Fibroblast of skin of right quadriceps (primary cell): ENCODE data around the gene ADAMTS7.

Experiments used
- DNase-seq: peaks from one replicate; pipeline ENCODE4 v3.0.0-alpha.2; 2013

The ADAMTS7 gene

DNA sequence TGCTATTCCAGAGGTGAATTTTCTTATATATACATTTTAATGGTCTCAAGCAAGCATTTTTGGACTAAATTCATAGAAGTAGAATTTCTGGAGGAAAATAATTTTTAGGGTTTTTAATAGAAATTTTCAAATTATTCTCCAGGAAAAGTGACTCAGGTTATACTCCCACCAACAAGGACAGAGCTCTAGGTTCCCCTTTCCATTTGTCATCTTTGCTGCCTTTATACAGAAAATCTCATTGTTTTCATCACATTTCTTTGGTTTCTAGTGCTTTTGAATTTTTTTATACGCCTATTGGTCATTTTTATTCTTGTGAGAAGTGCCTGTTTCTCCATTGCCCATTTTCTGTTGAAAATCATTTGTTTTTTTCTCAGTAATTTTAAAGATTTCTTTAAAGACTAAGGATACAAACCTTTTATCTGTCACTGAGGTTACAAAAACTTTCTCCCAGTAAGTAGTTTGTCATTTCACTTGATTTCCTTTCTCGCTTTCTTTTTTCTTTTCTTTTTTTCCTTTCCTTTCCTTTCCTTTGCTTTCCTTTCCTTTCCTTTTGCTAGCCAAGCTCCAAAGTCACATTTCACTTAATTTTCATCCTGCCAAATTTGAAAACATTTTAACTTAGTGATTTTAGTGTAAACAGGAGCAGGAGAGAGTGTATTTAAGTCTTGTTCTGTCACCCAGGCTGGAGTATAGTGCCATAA is 93.2 kb downstream of the ADAMTS7 start:
- no peak for DNase-seq

DNA sequence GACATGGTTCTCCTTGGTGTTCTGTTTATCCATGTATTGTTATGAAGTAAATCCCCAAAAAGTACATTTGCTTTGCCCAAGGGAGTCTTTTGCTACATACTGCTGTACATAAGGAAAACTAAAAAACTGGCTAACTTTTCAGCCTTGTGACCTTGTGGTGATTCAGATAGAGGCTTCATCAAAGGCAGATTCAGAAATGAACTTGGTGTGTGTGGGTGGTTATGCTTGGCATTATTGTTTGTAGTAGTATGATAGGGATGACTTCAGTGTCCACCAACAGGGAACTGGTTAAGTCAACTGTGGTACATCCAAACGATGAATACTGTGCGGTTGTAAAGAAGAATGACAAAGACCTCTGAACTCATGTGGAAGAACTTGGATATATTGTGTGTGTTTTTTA is 94.6 kb downstream of the ADAMTS7 start:
- no peak for DNase-seq

DNA sequence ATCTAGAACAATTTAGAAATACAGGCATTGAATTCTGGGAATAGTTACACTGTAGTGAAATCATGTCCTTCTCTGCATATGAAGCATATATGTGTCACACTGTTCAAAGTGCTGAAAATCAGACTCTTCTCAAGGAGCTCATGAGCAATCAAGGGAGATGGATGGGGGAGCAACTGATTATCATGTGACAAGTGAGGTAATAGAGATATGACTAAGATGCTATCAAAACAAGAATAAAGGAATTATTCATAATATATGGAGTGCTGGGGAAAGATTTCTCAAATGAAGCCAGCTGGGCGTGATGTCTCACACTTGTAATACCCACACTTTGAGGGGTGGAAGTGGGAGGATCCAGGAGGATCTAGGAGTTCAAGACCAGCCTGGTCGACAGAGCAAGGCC is 95.3 kb downstream of the ADAMTS7 start:
- peak; percentile 70 for DNase-seq

DNA sequence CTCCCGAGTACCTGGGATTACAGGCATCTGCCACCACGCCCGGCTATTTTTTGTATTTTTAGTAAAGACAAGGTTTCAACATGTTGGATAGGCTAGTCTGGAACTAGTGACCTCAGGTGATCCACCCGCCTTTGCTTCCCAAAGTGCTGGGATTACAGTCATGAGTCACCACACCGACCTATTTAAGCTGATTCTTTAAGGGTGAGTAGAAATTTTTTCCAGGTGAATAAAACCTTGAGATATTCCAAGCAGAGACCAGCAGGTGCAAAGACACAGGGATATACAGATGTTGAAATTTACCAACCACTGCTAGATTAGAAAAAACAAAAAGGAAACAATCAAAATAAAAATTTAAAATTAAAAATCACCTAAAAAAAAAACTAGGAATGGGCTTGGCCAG is 95.8 kb downstream of the ADAMTS7 start:
- DNase-seq = no peak

DNA sequence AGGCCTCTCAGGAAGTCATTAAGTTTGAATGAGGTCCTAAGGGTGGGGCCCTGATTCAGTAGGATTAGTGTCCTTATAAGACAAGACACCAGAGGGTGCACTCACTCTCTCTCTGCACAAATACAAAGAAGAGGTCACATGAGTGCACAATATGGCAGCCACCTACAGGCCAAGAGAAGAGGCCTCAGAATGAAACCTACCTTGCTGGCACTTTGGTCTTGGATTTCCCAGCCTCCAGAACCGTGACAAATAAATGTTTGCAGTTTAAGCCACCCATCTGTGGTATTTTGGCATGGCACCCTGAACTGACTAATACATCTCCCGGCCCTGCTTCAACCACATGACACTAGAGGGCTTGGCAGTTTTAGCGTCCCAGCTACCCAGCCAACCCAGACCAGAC is 96.4 kb downstream of the ADAMTS7 start:
- DNase-seq = no peak

DNA sequence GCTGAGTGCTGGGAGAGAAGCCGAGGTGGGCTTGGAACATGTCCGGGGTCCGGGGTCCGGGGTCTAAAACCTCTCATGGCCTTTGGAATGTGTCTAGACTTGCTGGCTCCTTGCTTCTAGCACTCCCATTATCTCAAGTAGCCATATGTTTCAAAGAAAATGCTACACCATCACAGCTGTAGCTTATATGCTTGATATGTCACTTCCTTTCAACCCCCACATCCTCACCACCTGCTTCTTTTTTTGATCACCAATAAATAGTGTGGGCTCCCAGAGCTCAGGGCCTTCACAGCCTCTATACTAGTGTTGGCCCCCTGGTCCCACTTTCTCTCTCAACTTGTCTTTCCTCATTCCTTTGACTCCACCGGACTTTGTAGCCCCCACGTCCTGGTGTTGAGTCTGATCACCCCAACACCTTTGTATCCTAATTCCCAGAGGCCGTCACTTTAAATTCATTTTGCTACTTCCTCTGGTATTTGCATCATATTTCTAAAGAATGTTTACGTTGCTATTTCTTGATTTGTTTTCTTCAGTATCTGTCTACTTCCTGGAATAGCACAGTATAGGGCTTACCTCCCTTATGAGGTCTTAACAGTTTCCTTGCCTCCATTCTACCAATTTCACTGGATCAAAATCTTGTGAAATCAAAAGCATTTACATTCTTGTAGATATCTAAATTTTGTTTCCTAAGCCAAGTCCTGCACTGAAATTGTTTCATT is 98.3 kb downstream of the ADAMTS7 start:
- no peak for DNase-seq

DNA sequence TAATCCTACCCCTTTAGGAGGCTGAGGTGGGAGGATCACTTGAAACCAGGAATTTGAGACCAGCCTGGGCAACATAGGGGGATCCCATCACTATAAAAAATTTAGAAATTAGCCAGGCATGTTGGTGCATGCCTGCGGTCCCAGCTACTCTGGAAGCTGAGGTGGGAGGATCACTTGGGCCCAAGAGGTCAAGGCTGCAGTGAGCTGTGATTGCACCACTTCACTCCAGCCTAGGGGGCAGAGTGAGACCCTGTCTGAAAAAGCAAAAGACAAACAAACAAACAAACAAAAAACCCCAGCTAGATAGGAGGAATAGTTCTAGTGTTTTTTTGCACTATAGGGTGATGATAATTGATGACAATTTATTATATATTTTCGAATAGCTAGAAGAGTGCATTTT is 99.6 kb downstream of the ADAMTS7 start:
- no peak for DNase-seq

DNA sequence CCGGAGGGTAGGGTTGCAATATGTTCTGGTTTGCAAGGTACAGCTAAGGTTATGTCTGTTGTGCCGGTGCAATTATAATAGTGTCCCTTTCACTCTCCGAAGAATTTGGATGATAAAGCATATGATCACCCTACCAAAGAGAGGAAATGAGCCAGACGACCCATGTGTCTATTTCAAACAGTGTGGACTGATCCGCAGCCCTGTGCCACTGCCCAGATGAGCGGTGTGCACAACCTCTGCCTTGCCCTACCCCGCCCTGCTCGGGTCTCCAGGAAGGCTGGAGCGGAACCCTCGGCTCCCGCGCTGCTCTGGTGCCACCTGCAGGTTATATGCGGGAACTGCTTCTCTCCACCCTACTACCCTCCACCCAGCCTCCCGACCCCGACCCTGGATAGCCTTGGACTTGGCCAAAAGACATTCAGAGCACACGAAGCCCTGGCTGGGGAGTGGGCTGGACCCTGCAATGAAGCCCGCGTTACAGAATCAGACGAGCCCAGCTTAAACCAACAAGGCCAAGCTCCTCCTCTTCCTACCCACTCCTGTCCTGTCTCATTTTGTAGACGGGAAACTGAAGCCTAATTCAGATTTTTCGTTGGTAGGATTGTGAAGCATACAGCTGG is 101.9 kb downstream of the ADAMTS7 start:
- peak; percentile 20 for DNase-seq
